H9 (cell line): ENCODE measurements around the gene GMPS. TPM values are rescaled to one million over a fixed set of nuclear protein-coding genes. Genes with fewer than 3 reads are reported as not detected.

Source experiments
- DNase-seq: peaks from one replicate; pipeline ENCODE4 v3.0.0-alpha.2; 2017
- H2AFZ ChIP-seq: one replicate; pipeline ENCODE4 v1.6.1; 2013; ENCODE audit warnings: mild to moderate bottlenecking, low read length, control low read depth, moderate library complexity
- H2AK5ac ChIP-seq: 2 replicates; pipeline ENCODE4 v1.6.1; 2013; ENCODE audit warnings: low read length, control low read depth, mixed read lengths; ENCODE audit not compliant: insufficient read length
- H2BK120ac ChIP-seq: one replicate; pipeline ENCODE4 v1.6.1; 2013; ENCODE audit warnings: low read depth, mild to moderate bottlenecking, low read length, control low read depth, inconsistent platforms; ENCODE audit not compliant: poor library complexity, severe bottlenecking
- H2BK12ac ChIP-seq: 2 replicates; pipeline ENCODE4 v1.6.1; 2013; ENCODE audit warnings: low read length, control low read depth, mixed read lengths, low read depth; ENCODE audit not compliant: insufficient read length
- H2BK15ac ChIP-seq: 2 replicates; pipeline ENCODE4 v1.6.1; 2013; ENCODE audit warnings: low read depth, low read length, control low read depth
- H2BK20ac ChIP-seq: one replicate; pipeline ENCODE4 v1.6.1; 2013; ENCODE audit warnings: low read depth, mild to moderate bottlenecking, low read length, control low read depth, inconsistent platforms; ENCODE audit not compliant: poor library complexity, severe bottlenecking
- H2BK5ac ChIP-seq: 2 replicates; pipeline ENCODE4 v1.6.1; 2013; ENCODE audit warnings: low read length, control low read depth, mixed read lengths; ENCODE audit not compliant: insufficient read length
- H3K14ac ChIP-seq: 2 replicates; pipeline ENCODE4 v1.6.1; 2013; ENCODE audit warnings: low read length, control low read depth; ENCODE audit not compliant: insufficient read depth
- H3K18ac ChIP-seq: 2 replicates; pipeline ENCODE4 v1.6.1; 2013; ENCODE audit warnings: low read depth, mild to moderate bottlenecking, mixed read lengths, low read length, control low read depth; ENCODE audit not compliant: insufficient read length
- H3K23ac ChIP-seq: 2 replicates; pipeline ENCODE4 v1.6.1; 2013; ENCODE audit warnings: low read length, control low read depth, mixed read lengths, low read depth; ENCODE audit not compliant: insufficient read length
- H3K23me2 ChIP-seq: 2 replicates; pipeline ENCODE4 v1.6.1; 2013; ENCODE audit warnings: low read depth, mild to moderate bottlenecking, mixed read lengths, low read length, control low read depth; ENCODE audit not compliant: insufficient read length, poor library complexity, severe bottlenecking
- H3K27ac ChIP-seq: 2 replicates; pipeline ENCODE4 v1.5.1; 2013; ENCODE audit warnings: low read length, control low read depth, mixed read lengths, low read depth; ENCODE audit not compliant: insufficient read length
- H3K27me3 ChIP-seq: 2 replicates; pipeline ENCODE4 v1.6.1; 2013; ENCODE audit warnings: low read length, control low read depth, inconsistent platforms; ENCODE audit not compliant: insufficient read depth
- H3K4ac ChIP-seq: 2 replicates; pipeline ENCODE4 v1.6.1; 2013; ENCODE audit warnings: low read depth, mild to moderate bottlenecking, control low read depth, inconsistent platforms, low read length, moderate library complexity
- H3K4me1 ChIP-seq: 2 replicates; pipeline ENCODE4 v1.6.1; 2013; ENCODE audit warnings: low read length, control low read depth, inconsistent platforms; ENCODE audit not compliant: insufficient read depth
- H3K4me2 ChIP-seq: 2 replicates; pipeline ENCODE4 v1.6.1; 2013; ENCODE audit warnings: low read length, control low read depth, mixed read lengths; ENCODE audit not compliant: insufficient read length, insufficient read depth
- H3K56ac ChIP-seq: 2 replicates; pipeline ENCODE4 v1.6.1; 2013; ENCODE audit warnings: low read depth, mild to moderate bottlenecking, mixed read lengths, low read length, control low read depth; ENCODE audit not compliant: insufficient read length
- H3K79me1 ChIP-seq: 2 replicates; pipeline ENCODE4 v1.6.1; 2013; ENCODE audit warnings: low read depth, mild to moderate bottlenecking, moderate library complexity, low read length, control low read depth, inconsistent platforms; ENCODE audit not compliant: insufficient read depth, poor library complexity, severe bottlenecking
- H3K79me2 ChIP-seq: 2 replicates; pipeline ENCODE4 v1.6.1; 2013; ENCODE audit warnings: low read length, control low read depth, inconsistent platforms; ENCODE audit not compliant: insufficient read depth
- H3K9ac ChIP-seq: 2 replicates; pipeline ENCODE4 v1.6.1; 2013; ENCODE audit warnings: low read length, control low read depth, mixed read lengths; ENCODE audit not compliant: insufficient read length; ENCODE audit errors: extremely low read depth
- H3K9me3 ChIP-seq: one replicate; pipeline ENCODE4 v1.6.1; 2013; ENCODE audit warnings: low read depth, low read length, inconsistent platforms; ENCODE audit not compliant: control insufficient read depth
- H3T11ph ChIP-seq: one replicate; pipeline ENCODE4 v1.6.1; 2013; ENCODE audit warnings: mild to moderate bottlenecking, low read length, control low read depth, inconsistent platforms
- H4K20me1 ChIP-seq: one replicate; pipeline ENCODE4 v1.6.1; 2013; ENCODE audit not compliant: control insufficient read depth, insufficient read length, insufficient read depth
- H4K5ac ChIP-seq: 2 replicates; pipeline ENCODE4 v1.6.1; 2013; ENCODE audit warnings: low read depth, mild to moderate bottlenecking, mixed read lengths, low read length, control low read depth; ENCODE audit not compliant: insufficient read length
- H4K8ac ChIP-seq: replicated peaks from 2 replicates; pipeline ENCODE4 v1.6.1; 2013; ENCODE audit warnings: low read length, control low read depth, mixed read lengths, low read depth; ENCODE audit not compliant: insufficient read length
- H4K91ac ChIP-seq: 2 replicates; pipeline ENCODE4 v1.6.1; 2013; ENCODE audit warnings: low read depth, mild to moderate bottlenecking, moderate library complexity, mixed read lengths, low read length, control low read depth; ENCODE audit not compliant: insufficient read length
- H3K27ac Mint-ChIP-seq, 3 experiments: 2 replicates in 2 of 3; 3 replicates in 1 of 3; pipeline ENCODE4 v1.8.0; 2020 to 2021; ENCODE audit warnings: mixed read lengths in 3 of 3, mild to moderate bottlenecking in 1 of 3, moderate library complexity in 1 of 3
- H3K27me3 Mint-ChIP-seq: 2 replicates; pipeline ENCODE4 v1.8.0; 2021; ENCODE audit warnings: low read depth, mild to moderate bottlenecking, moderate library complexity, mixed read lengths
- H3K36me3 Mint-ChIP-seq, 3 experiments: 2 replicates in 2 of 3; 3 replicates in 1 of 3; pipeline ENCODE4 v1.8.0; 2020 to 2021; ENCODE audit warnings: low read depth in 3 of 3, mixed read lengths in 3 of 3; ENCODE audit not compliant: insufficient read depth in 1 of 3
- H3K4me1 Mint-ChIP-seq, 2 experiments: 2 replicates each; pipeline ENCODE4 v1.8.0; 2020; ENCODE audit warnings: mixed read lengths in 2 of 2
- H3K4me3 Mint-ChIP-seq, 2 experiments: 2 replicates in 1 of 2; 3 replicates in 1 of 2; pipeline ENCODE4 v1.8.0; 2020 to 2021; ENCODE audit warnings: mild to moderate bottlenecking in 2 of 2, mixed read lengths in 2 of 2, moderate library complexity in 1 of 2
- H3K9me3 Mint-ChIP-seq, 2 experiments: 2 replicates in 1 of 2; 3 replicates in 1 of 2; pipeline ENCODE4 v1.8.0; 2020; ENCODE audit warnings: mild to moderate bottlenecking in 2 of 2, mixed read lengths in 2 of 2, moderate library complexity in 1 of 2
- WGBS: extraction: QIAGEN DNeasy Blood & Tissue Kit; methylation state at CpG from one replicate; pipeline ENCODE4 v1.1.7; 2013; ENCODE audit warnings: missing lambda C conversion rate, low lambda C conversion rate, mixed read lengths; ENCODE audit not compliant: insufficient read length; ENCODE audit errors: extremely low coverage; 5-methylcytosine and 5-hydroxymethylcytosine counted together
- total RNA-seq: library from RNA; stranded (reverse); gene quantifications from 2 replicates; pipeline ENCODE4 v1.2.1, GENCODE V29; 2021
- TF ChIP-seq, protein P1 (sequence below): fragments of 200-600 bp; sonication (generic); conservative IDR thresholded peaks from 3 replicates; pipeline ENCODE4 v1.8.0; 2021; ENCODE audit warnings: antibody characterized with exemption, mild to moderate bottlenecking

GMPS gene
- total RNA-seq, 1 experiment from 2014 or later: 142 TPM

- no peaks in the 10 kb centered on the region for H3K9me3 ChIP-seq
- Mint-ChIP-seq H3K27ac (no peak overlapping the region), H3K27me3 (no peaks in the 10 kb centered on the region), H3K4me1 (no peaks in the 10 kb centered on the region), H3K9me3 (no peaks in the 10 kb centered on the region), H3K36me3 (peaks cover 0 to 10% (median 3%) of the 10 kb centered on the region in 3 experiments; a peak in 1 of 7 replicates), H3K4me3 (no peak overlapping the region; a peak in 1 of 5 replicates)
- no peak overlapping the region for H4K91ac ChIP-seq
- no peaks in the 10 kb centered on the region for H3K79me1 ChIP-seq
- no peak for DNase-seq
- no CpG with 5 or more reads among the region's 3 CpGs for WGBS
- no peak overlapping the region for H2BK20ac ChIP-seq
- no peak overlapping the region for H3K4ac ChIP-seq
- H3K23me2 ChIP-seq: no peaks in the 10 kb centered on the region
- H3T11ph ChIP-seq: no peak overlapping the region
- no peaks in the 10 kb centered on the region for H3K27me3 ChIP-seq
- H3K18ac ChIP-seq: no peak overlapping the region
- no peak overlapping the region for H4K5ac ChIP-seq
- no peak overlapping the region for H2AK5ac ChIP-seq
- no peak overlapping the region for H2BK15ac ChIP-seq
- H3K9ac ChIP-seq: no peak overlapping the region
- H3K79me2 ChIP-seq: no peaks in the 10 kb centered on the region; the same call in 1 of the 2 replicates
- no peak overlapping the region for H3K23ac ChIP-seq
- H2BK5ac ChIP-seq: no peak overlapping the region
- H3K4me2 ChIP-seq: no peak overlapping the region
- TF ChIP-seq, protein P1, sequence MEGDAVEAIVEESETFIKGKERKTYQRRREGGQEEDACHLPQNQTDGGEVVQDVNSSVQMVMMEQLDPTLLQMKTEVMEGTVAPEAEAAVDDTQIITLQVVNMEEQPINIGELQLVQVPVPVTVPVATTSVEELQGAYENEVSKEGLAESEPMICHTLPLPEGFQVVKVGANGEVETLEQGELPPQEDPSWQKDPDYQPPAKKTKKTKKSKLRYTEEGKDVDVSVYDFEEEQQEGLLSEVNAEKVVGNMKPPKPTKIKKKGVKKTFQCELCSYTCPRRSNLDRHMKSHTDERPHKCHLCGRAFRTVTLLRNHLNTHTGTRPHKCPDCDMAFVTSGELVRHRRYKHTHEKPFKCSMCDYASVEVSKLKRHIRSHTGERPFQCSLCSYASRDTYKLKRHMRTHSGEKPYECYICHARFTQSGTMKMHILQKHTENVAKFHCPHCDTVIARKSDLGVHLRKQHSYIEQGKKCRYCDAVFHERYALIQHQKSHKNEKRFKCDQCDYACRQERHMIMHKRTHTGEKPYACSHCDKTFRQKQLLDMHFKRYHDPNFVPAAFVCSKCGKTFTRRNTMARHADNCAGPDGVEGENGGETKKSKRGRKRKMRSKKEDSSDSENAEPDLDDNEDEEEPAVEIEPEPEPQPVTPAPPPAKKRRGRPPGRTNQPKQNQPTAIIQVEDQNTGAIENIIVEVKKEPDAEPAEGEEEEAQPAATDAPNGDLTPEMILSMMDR: no peak
- H3K56ac ChIP-seq: no peak overlapping the region
- no peak overlapping the region for H2AFZ ChIP-seq
- no peak overlapping the region for H2BK120ac ChIP-seq
- no peaks in the 10 kb centered on the region for H3K4me1 ChIP-seq
- no peaks in the 10 kb centered on the region for H4K20me1 ChIP-seq
- H2BK12ac ChIP-seq: no peak overlapping the region
- no peak overlapping the region for H3K14ac ChIP-seq
- H3K27ac ChIP-seq: no peak overlapping the region
- no peak overlapping the region for H4K8ac ChIP-seq
These were observed 24.3 kb upstream of the GMPS start for GRCh38 chr3:155846119-155846518.
